GM19193 (cell line): ENCODE results near the gene DUSP11.

Experiments
- POLR2A ChIP-seq: IDR thresholded peaks from 4 replicates; pipeline ENCODE4 v1.6.1; 2011; ENCODE audit not compliant: insufficient read depth, insufficient read length; ENCODE audit errors: extremely low read depth

Gene DUSP11

DNA sequence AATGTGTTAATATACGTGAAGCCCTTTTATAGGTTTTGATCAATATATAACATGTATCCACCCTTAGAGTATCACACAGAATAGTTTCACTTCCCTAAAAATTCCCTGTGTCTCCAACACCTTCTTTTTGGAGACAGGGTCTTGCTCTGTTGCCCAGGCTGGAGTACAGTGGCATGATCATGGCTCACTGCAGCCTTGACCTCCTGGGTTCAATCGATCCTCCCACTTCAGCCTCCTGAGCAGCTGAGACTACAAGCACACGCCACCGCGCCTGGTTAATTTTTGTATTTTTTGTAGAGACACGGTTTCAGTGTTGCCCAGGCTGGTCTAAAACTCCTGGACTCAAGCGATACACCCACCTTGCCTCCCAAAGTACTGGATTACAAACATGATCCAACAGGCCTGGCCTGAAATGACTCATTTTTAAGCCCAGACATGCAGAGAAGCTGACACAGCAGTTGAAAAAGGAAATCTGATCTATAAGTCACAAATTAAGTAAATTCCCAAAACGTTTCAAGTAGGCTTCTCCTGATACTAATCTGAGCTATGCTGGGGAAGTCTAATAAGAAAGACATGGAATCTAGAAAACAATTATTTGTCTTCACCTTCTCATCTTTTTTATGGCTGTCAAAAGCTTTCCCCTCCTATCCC lies 2.9 kb downstream of the DUSP11 start:
- no peak for TF ChIP-seq POLR2A

DNA sequence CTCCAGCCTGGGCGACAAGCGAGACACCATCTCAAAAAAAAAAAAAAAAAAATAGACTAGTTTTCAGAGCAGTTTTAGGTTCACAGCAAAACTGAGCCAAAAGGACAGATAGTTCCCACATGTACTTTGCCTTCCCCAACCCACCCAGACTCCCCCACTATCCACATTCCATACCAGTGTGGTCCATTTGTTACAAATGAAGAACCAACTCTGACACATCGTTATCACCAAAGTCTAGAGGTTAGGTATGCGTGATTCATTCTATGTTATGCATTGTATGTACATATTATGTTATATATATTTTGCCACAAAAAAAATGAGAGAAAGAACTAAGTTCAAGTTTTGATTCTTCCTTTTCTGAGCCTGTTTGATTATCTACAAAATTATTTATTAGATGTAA lies 3.5 kb downstream of the DUSP11 start:
- no peak for TF ChIP-seq POLR2A

DNA sequence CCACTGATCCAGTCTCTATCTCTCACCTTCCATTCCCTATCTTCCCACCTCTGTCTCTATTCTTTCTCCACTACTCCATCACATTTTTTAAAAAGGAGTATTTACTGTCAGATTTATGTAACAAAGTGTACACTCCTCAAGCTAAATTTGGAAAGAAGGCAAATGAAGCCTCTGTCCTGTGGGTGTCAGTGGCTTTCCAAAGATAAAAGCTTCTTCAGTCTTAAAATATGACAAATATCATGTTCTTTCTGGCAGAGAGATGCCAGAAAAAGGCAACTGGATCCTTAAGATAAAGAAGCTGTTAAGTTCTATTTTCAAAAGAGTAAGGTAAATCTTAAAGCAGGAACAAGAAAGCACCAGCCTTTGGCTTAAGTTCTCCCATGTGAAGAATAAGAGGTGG lies 7.1 kb downstream of the DUSP11 start:
- no peak for TF ChIP-seq POLR2A

DNA sequence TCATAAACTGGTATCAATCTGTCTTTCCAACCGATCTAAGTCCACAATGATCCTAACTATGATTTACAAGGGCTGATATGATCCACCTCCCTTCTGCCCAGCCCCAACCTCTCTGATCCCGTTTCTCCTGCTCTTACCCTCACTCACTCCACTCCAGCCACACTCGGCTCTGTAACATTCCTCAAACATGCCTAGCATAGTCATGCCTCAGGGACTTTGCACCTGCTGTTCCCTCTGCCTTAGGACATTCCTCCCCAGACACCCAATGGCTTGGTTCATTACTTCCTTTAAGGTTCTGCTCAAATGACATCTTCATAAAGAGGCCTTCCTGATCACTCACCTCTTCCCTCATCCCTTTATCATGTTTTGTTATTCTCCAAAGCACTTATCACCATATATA lies 9.2 kb downstream of the DUSP11 start:
- no peak for TF ChIP-seq POLR2A

DNA sequence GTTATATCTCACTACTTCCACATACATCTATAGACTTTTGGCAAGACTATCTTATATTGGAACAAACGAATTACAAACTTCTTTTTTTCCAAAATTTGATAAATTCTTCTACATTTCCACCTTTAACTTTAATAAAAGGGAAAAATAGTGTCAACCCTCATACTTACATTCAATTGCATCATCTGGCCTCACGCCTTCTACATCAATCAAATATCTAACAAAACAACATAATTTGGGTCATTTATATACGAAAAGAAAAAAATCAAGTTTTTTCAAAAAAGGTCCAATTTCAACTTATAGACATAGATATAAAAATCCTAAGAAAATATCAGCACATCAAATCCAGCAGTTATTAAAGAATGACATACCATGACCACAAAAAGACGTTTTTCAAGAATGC lies 12.9 kb downstream of the DUSP11 start:
- TF ChIP-seq POLR2A: no peak

DNA sequence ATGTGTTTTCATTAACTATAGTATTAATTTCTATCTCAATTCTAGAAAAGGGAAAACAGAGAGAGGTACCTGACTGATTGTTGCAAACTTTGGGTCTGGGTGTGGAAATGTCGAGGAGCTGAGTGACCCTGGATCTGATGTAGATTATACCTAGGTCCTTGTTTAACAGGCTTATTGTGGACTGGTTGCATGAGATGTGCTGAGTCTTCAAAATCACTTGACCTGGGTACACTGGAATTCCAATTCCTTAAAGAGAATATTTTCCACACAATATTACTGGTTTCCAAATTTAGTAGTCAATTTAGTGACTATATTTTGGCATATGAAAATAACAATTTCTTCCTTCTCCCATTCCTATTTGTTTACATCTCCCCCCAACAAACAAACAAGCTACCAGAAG lies 13.6 kb downstream of the DUSP11 start:
- TF ChIP-seq POLR2A: no peak

DNA sequence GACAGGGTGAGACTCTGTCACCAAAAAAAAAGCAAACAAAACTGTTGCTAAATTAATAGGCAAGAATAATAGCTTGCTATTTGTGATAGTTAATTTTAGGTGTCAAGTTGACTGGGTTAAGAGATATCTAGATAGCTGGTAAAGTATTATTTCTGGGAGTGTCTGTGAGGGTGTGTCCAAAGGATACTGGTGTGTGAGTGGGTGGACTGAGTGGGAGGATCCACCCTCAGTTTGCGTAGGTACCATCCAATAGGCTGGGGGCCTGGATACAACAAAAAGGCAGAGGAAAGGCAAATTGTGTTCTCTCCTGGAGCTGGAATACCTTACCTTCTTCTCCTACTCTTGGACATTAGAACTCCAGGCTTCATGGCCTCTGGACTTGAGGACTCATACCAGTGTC lies 15.0 kb downstream of the DUSP11 start:
- no peak for TF ChIP-seq POLR2A

DNA sequence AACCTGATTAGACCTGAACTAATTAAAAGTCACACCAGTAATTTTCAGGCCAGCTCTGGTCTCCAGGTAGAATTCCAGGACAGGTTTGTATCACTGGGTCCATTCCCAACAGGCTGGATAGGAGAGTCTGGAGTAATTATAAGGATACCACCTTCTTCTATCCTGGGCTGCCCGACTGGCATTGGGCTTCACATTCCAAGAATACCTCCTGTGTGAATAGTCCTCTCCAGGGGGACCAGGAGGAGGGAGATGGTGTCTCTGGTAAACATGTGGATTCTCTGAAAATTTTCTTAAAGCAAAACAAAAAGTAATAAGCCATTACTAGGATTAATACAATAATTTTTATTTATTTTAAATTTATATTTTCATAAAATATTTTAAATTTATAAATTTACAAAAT lies 17.3 kb downstream of the DUSP11 start:
- TF ChIP-seq POLR2A: no peak

DNA sequence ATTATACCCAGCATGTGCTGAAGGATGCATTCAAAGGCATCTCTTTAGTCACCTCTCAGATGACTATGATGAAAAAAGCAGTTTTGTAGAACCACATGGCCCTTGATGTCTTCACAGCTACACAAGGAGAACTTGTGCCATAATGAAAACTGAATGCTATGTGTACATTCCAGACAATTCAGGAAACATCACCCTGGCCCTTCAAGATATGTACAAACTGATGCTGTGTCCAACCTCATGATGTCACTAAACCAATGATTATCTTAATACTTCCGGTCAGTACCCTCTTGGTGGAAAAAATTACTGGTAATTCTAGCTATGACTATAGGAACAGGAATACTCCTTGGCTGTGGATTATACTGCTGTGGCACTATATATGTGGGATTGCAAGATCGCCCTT lies 20.0 kb downstream of the DUSP11 start:
- TF ChIP-seq POLR2A: no peak

DNA sequence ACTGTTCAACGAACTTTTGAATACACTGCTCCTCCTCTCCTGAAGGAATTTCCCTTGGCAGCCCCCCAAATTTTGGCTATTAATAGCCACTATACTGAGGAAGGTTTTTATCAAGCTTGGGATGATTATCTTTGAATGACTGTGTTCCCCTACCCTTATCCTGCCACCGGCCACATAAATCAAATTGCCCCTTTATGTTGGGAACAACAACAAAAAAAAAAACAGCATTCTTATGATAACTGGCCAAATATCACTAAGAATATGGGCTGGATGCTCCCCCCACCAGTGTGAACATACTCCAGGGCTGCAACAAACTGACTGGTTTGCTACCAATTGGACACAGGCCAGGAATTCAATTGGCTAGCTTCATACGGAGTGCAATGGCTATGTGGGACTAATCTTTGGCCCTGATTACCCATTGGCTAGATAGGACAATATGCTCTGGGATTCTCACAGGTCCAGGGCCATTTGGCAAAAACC lies 20.6 kb downstream of the DUSP11 start:
- TF ChIP-seq POLR2A: no peak

DNA sequence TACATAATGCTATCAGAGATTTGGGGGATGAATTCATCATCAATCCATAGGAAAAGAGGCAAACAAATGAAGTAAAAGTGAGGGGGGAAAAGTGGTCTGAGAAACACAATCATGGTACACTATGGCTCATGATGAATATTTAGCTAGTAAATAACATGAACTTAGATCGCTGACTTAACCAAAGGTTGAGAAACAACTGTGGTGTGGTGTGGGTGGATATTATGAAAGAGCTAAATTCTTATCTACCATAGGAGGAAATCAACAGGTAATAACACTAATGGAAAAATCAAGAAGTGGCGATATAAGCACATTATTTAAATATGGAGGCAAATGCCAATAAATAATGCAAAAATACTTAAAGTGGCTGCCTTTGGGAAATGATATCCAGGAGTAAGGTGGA lies 30.6 kb downstream of the DUSP11 start:
- TF ChIP-seq POLR2A: no peak

DNA sequence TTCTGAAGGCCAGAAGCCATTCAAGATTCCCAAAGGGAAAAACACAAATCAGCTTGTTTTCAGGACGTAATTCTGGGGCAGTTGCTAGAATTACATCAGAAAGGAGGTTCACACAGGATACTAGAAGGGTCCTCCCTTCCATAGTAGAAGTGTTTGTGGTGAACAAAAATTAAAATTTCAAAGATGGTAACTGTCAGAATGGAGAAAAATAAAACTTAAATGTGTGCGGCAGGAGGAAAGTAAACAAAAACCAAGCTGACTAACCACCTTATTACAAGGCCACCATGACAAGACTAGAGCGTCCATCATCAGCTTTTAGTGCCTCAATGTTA lies 33.1 kb downstream of the DUSP11 start:
- no peak for TF ChIP-seq POLR2A

DNA sequence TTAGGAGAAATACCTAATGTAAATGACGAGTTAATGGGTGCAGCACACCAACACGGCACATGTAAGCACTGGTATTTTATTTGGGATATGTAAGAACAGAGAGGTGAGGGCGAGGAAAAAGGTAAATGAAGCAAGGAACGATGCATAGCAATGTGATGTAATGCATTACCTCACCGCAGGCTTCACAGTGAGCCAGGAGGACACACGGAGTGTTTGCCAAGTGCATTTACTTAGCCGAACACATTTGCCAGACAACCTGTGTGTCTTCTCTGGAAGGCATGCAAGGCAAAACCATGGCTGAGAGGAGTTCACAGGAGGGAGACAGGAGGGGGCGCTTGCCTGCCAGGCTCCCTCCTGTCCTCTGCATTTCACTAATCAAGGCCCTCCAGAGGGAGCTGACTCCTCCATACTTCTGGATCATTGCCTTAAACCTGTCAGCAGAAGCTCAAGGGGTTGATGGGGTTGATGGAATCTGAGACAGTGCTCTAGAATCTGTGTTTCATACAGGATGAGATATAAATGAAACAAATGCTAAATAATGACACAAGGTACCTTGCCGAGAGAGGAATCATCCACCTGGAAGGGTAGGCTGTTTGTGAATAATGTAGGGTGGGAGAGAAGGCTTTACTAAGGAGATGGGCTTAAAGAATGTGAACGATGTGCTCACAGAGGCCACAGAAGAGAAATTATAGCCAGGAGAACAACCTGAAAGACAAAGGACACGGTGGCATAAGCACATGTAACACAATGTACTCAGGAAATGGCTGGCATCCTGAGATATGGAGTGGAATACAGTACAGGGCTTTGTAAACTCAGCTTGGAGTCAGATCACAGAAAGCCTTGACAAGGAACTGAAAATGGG lies 33.7 kb downstream of the DUSP11 start:
- TF ChIP-seq POLR2A: no peak

DNA sequence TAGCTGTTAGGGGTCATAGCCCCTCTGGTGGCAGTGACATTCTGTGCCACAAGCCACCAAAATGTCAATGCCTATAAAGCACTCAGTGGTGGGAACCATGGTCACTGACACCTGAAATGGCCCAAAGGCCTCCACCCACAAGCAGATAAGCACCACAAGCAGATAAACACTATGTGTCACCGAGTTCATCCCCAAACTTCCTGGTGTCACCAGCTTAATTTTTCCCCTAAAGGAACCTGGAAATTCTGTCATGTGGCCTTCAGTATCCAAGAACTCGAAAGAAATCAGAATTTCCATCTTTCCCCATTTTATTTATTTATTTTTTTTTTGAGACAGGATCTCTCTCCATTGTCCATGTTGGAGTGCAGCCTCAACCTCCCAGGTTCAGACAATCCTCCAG lies 39.1 kb downstream of the DUSP11 start:
- TF ChIP-seq POLR2A: no peak

DNA sequence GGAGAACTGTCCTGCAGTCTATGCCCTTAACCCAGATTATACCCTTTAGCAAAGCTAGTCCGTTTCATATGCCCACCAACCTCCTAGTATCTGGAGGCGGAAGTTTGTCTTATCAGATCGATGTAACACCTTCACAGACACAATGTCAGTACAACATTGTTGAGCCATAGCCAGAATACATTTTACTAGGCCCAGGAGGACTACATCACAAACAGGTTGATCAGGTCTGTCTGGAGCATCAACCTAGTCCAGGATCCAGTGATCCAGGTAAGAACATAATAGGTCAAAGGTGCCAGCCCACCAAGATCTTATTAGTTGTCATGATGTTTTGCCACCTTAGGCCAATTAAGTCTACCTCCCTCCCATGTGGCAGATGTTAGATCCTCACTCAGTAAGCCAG lies 40.8 kb downstream of the DUSP11 start:
- TF ChIP-seq POLR2A: no peak
